GM12891 (cell line): ENCODE measurements around the gene IYD.

Experiments used
- DNase-seq: peaks from one replicate; pipeline ENCODE4 v3.0.0; 2011; ENCODE audit warnings: low spot score; ENCODE audit not compliant: insufficient read length
- FAIRE-seq: peaks from 2 replicates; lab custom pipeline; 2011; peaks lifted over from hg19 to GRCh38; lab: Jason Lieb, UNC
- PAX5 ChIP-seq: IDR thresholded peaks from 2 replicates; pipeline ENCODE4 v1.6.1; 2011; ENCODE audit warnings: low read length, moderate library complexity, mild to moderate bottlenecking; ENCODE audit not compliant: insufficient read depth, severe bottlenecking
- POLR2A ChIP-seq: IDR thresholded peaks from 2 replicates; pipeline ENCODE4 v1.6.1; 2011; ENCODE audit warnings: low read depth, low read length, control low read depth
- POLR2AphosphoS5 ChIP-seq: IDR thresholded peaks from 2 replicates; pipeline ENCODE4 v1.6.1; 2011; ENCODE audit warnings: low read depth, low read length, control low read depth
- POU2F2 ChIP-seq: IDR thresholded peaks from 2 replicates; pipeline ENCODE4 v1.6.1; 2011; ENCODE audit warnings: low read depth, mild to moderate bottlenecking, control low read depth, low read length, moderate library complexity
- SPI1 ChIP-seq: IDR thresholded peaks from 2 replicates; pipeline ENCODE4 v1.6.1; 2011; ENCODE audit warnings: low read depth, low read length, control low read depth
- TAF1 ChIP-seq: IDR thresholded peaks from 2 replicates; pipeline ENCODE4 v1.6.1; 2011; ENCODE audit warnings: low read depth, low read length, control low read depth

The IYD gene

DNA sequence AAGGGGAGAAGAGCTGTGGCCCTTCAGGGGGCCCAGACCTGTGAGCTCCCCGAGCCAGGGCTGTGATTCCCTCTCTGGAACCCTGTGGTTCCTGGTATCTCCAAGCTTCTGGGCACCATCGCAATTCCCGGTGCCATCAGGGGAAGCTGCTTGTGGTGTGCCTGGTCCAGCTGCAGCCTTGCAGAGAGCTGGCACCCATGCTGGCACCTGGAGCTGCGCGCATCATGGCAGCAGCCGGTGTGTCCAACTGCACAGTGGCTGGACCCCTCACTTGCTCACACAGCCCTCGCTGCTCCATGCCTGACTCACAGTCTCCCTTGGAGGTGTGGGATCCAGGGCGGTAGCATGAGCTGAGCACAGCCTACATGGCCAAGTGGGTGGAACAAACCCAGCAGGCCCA, 56.7 kb downstream of the IYD start:
- FAIRE-seq: no peak
- TF ChIP-seq POLR2A (no peak), POLR2AphosphoS5 (no peak), POU2F2 (no peak), TAF1 (no peak), PAX5 (no peak), SPI1 (no peak)
- DNase-seq: no peak

- no peak for DNase-seq
- FAIRE-seq: no peak
- TF ChIP-seq PAX5: no peak
- no peak for TF ChIP-seq POU2F2
- no peak for TF ChIP-seq SPI1
- TF ChIP-seq POLR2AphosphoS5: no peak
These were observed 57.4 kb downstream of the IYD start for GRCh38 chr6:150426198-150426597.

DNA sequence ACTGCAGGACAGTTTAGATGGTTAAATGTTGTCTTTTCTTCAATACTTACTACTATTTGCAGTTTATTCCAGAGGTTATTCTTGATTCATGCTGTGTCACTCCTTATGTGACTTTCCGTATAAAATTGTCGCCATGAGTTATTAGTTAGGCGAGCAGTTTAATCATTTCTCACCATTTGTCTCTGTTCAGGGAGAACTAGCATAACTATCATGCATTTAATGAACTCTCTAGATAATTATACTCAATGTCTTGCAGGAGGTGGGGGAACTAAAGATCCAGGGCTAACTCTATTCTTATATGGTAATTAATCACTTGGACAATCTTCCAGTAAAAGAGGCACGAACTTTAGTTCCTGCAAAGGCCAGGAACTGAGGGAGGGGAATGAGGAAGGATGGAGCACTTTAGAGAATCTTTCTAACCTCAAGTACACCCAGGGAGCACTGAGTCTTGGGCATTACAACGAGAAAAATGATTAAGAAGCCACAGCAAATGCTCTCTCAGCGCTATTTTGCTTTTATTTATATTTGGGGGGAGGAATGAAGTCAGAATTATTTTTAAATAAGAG, 58.3 kb downstream of the IYD start:
- FAIRE-seq (no peak), DNase-seq (no peak)
- TF ChIP-seq POLR2A (no peak), SPI1 (no peak), TAF1 (no peak), POU2F2 (no peak), POLR2AphosphoS5 (no peak), PAX5 (no peak)

DNA sequence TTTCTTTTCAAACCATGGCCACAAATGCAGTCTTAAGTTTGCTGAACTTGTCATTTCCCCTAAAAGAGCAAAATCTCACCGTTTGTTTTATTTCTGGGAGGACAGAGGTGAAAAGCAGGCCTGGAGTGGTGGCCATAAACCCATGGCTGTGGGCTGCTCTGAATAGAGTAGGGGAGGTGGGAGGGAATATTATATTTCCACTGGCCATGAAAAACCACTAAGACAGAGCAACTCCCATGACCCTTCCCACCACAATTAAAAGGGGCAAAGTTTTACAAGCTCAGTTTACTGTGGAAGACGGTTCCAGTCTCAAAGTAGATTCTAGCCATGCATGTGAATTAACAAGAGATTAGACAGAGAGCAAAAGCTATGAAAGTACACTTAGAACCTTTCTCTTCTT, 59.0 kb downstream of the IYD start:
- no peak for DNase-seq
- FAIRE-seq: no peak
- TF ChIP-seq POLR2AphosphoS5 (no peak), TAF1 (no peak), PAX5 (no peak)

- DNase-seq (no peak), FAIRE-seq (no peak)
- TF ChIP-seq POLR2A (no peak), POU2F2 (no peak), PAX5 (no peak), TAF1 (no peak), POLR2AphosphoS5 (no peak), SPI1 (no peak)
These were observed 62.0 kb downstream of the IYD start for GRCh38 chr6:150430815-150431214.

- FAIRE-seq: no peak
- no peak for DNase-seq
- no peak for TF ChIP-seq SPI1
- no peak for TF ChIP-seq POLR2A
- no peak for TF ChIP-seq TAF1
- no peak for TF ChIP-seq PAX5
- no peak for TF ChIP-seq POU2F2
- TF ChIP-seq POLR2AphosphoS5: no peak
These were observed 66.5 kb downstream of the IYD start for GRCh38 chr6:150435360-150435759.

- FAIRE-seq: no peak
- TF ChIP-seq SPI1 (no peak), POLR2A (no peak), TAF1 (no peak), POLR2AphosphoS5 (no peak), PAX5 (no peak), POU2F2 (no peak)
- DNase-seq: no peak
These were observed 67.0 kb downstream of the IYD start for GRCh38 chr6:150435832-150436231.

DNA sequence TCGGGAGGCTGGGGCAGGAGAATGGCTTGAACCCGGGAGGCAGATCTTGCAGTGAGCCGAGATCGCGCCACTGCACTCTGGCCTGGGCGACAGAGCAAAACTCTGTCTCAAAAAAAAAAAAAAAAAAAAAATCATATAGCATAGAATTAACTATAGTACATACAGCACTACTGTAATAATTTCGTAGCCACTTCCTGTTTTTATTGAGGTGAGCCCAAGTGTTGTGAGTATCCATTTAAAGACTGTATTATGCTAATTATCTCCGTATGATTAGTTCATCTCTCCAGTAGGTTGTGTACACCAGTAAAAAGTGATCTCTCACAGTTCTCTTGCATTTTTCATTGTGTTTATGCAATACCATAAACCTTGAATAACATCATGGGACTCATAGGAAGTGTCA, 70.6 kb downstream of the IYD start:
- DNase-seq: no peak
- FAIRE-seq: no peak
- TF ChIP-seq SPI1 (no peak), TAF1 (no peak), PAX5 (no peak), POU2F2 (no peak), POLR2AphosphoS5 (no peak), POLR2A (no peak)

GRCh38 chr6:150443621-150444020, 74.8 kb downstream of the IYD start:
- no peak for DNase-seq
- TF ChIP-seq POLR2AphosphoS5: no peak
- no peak for FAIRE-seq

GRCh38 chr6:150444308-150444707, 75.5 kb downstream of the IYD start:
- DNase-seq (no peak), FAIRE-seq (no peak)
- TF ChIP-seq SPI1 (no peak), TAF1 (no peak), PAX5 (no peak), POLR2AphosphoS5 (no peak), POU2F2 (no peak), POLR2A (no peak)
